NB4 (cell line): ENCODE measurements around the gene KIF4A.

Experiments used
- DNase-seq: peaks from one replicate; pipeline ENCODE4 v3.0.0; 2010; ENCODE audit warnings: low read depth
- H3K4me3 ChIP-seq: one replicate; pipeline ENCODE4 v1.5.1; 2011; ENCODE audit warnings: mild to moderate bottlenecking, low read depth, low read length, moderate library complexity
- CTCF ChIP-seq: IDR thresholded peaks from one replicate; pipeline ENCODE4 v1.5.1; 2012; ENCODE audit warnings: low read depth, low read length
- MAX ChIP-seq: IDR thresholded peaks from 2 replicates; pipeline ENCODE4 v1.6.1; 2011; ENCODE audit warnings: low read depth, low read length
- MYC ChIP-seq: IDR thresholded peaks from 2 replicates; pipeline ENCODE4 v1.6.1; 2011; ENCODE audit warnings: low read depth, low read length
- POLR2A ChIP-seq: IDR thresholded peaks from 2 replicates; pipeline ENCODE4 v1.6.1; 2011; ENCODE audit warnings: mild to moderate bottlenecking; ENCODE audit not compliant: insufficient read length; ENCODE audit errors: extremely low read depth

Gene KIF4A

GRCh38 chrX:70429759-70430158 is 139.9 kb downstream of the KIF4A start:
- no peak for DNase-seq
- TF ChIP-seq MYC, result no peak
- TF ChIP-seq POLR2A, result no peak
- TF ChIP-seq MAX, result no peak
- no peak for TF ChIP-seq CTCF
- H3K4me3 ChIP-seq, result no peak overlapping the region

GRCh38 chrX:70432936-70433847 is 143.3 kb downstream of the KIF4A start:
- no peak for DNase-seq
- TF ChIP-seq MYC (no peak), MAX (no peak), CTCF (no peak), POLR2A (no peak)
- peak overlapping the region; percentile 76 for H3K4me3 ChIP-seq

GRCh38 chrX:70433848-70434351 is 144.0 kb downstream of the KIF4A start:
- DNase-seq, result peak; percentile 78
- peak; percentile 81 for TF ChIP-seq MAX
- peak; percentile 72 for TF ChIP-seq MYC
- no peak for TF ChIP-seq POLR2A
- TF ChIP-seq CTCF, result peak; percentile 33
- H3K4me3 ChIP-seq, result peak overlapping the region; percentile 76

- peak; percentile 87 for DNase-seq
- no peak for TF ChIP-seq MAX
- TF ChIP-seq POLR2A, result no peak
- TF ChIP-seq MYC, result no peak
- no peak for TF ChIP-seq CTCF
- H3K4me3 ChIP-seq, result peak overlapping the region; percentile 76
Observed at GRCh38 chrX:70434352-70434866, 144.5 kb downstream of the KIF4A start.

GRCh38 chrX:70434914-70435586 is 145.1 kb downstream of the KIF4A start:
- peak overlapping the region; percentile 61 for H3K4me3 ChIP-seq
- no peak for TF ChIP-seq MAX
- TF ChIP-seq MYC, result no peak
- no peak for TF ChIP-seq POLR2A
- TF ChIP-seq CTCF, result no peak
- DNase-seq, result peak; percentile 73
